ENCODE measurements around the gene TGM3. TPM values are rescaled to one million over a fixed set of nuclear protein-coding genes. Genes with fewer than 3 reads are reported as not detected.

Gene TGM3
- polyA plus RNA-seq, 4 donors, result 0.51 to 1.1 (median 0.90) TPM

- DNase-seq (ENCODE audit: low read depth in 4 of 4, low spot score in 3 of 4), result no peak
Measured at GRCh38 chr20:2283706-2284423, 11.9 kb upstream of the TGM3 start.

GRCh38 chr20:2285193-2285592 is 10.6 kb upstream of the TGM3 start:
- no peak for DNase-seq (ENCODE audit: low read depth in 4 of 4, low spot score in 3 of 4)

GRCh38 chr20:2285613-2286012 is 10.2 kb upstream of the TGM3 start:
- DNase-seq (ENCODE audit: low read depth in 4 of 4, low spot score in 3 of 4), result no peak

- DNase-seq (ENCODE audit: low read depth in 4 of 4, low spot score in 3 of 4), result no peak
Measured at GRCh38 chr20:2287504-2287903, 8.3 kb upstream of the TGM3 start.

GRCh38 chr20:2289475-2289874 is 6.3 kb upstream of the TGM3 start:
- DNase-seq (ENCODE audit: low read depth in 4 of 4, low spot score in 3 of 4), result no peak

- DNase-seq (ENCODE audit: low read depth in 4 of 4, low spot score in 3 of 4), result no peak
Measured at GRCh38 chr20:2290486-2290885, 5.3 kb upstream of the TGM3 start.

GRCh38 chr20:2292416-2293110 is 3.2 kb upstream of the TGM3 start:
- no peak for DNase-seq (ENCODE audit: low read depth in 4 of 4, low spot score in 3 of 4)

GRCh38 chr20:2293486-2293885 is 2.3 kb upstream of the TGM3 start:
- no peak for DNase-seq (ENCODE audit: low read depth in 4 of 4, low spot score in 3 of 4)

- no peak for DNase-seq (ENCODE audit: low read depth in 4 of 4, low spot score in 3 of 4)
Measured at GRCh38 chr20:2293971-2294370, 1.8 kb upstream of the TGM3 start.

- no peak for DNase-seq (ENCODE audit: low read depth in 4 of 4, low spot score in 3 of 4)
Measured at GRCh38 chr20:2295286-2295685, 515 bp upstream of the TGM3 start.

GRCh38 chr20:2296524-2297356 is 939 bp downstream of the TGM3 start:
- DNase-seq (ENCODE audit: low read depth in 4 of 4, low spot score in 3 of 4), result no peak

- no peak for DNase-seq (ENCODE audit: low read depth in 4 of 4, low spot score in 3 of 4)
Measured at GRCh38 chr20:2297357-2297728, 1.5 kb downstream of the TGM3 start.

- DNase-seq (ENCODE audit: low read depth in 4 of 4, low spot score in 3 of 4), result no peak
Measured at GRCh38 chr20:2298116-2298515, 2.3 kb downstream of the TGM3 start.

- DNase-seq (ENCODE audit: low read depth in 4 of 4, low spot score in 3 of 4), result no peak
Measured at GRCh38 chr20:2298701-2299100, 2.9 kb downstream of the TGM3 start.

GRCh38 chr20:2299301-2299700 is 3.5 kb downstream of the TGM3 start:
- no peak for DNase-seq (ENCODE audit: low read depth in 4 of 4, low spot score in 3 of 4)

GRCh38 chr20:2300002-2300401 is 4.2 kb downstream of the TGM3 start:
- no peak for DNase-seq (ENCODE audit: low read depth in 4 of 4, low spot score in 3 of 4)

GRCh38 chr20:2300420-2300819 is 4.6 kb downstream of the TGM3 start:
- DNase-seq (ENCODE audit: low read depth in 4 of 4, low spot score in 3 of 4), result no peak

- DNase-seq (ENCODE audit: low read depth in 4 of 4, low spot score in 3 of 4), result no peak
Measured at GRCh38 chr20:2301164-2301622, 5.4 kb downstream of the TGM3 start.

- no peak for DNase-seq (ENCODE audit: low read depth in 4 of 4, low spot score in 3 of 4)
Measured at GRCh38 chr20:2302384-2303060, 6.7 kb downstream of the TGM3 start.

GRCh38 chr20:2303673-2304072 is 7.9 kb downstream of the TGM3 start:
- DNase-seq (ENCODE audit: low read depth in 4 of 4, low spot score in 3 of 4), result no peak

- DNase-seq (ENCODE audit: low read depth in 4 of 4, low spot score in 3 of 4), result no peak
Measured at GRCh38 chr20:2304180-2304579, 8.4 kb downstream of the TGM3 start.

Data from right renal pelvis (tissue), 4 donors.